ENCODE measurements around the gene RAP2B. TPM values are rescaled to one million over a fixed set of nuclear protein-coding genes. Genes with fewer than 3 reads are reported as not detected.

Gene RAP2B
- total and polyA plus RNA-seq, 2 of the 13 experiments (the other 11 are each of a cell fraction or from before 2014, with no cell fraction given), result 6.4 to 7.1 TPM

- 0 out of 2 replicates have a peak, but pooled peaks have one; percentile 54 for TF ChIP-seq HBP1 (CRISPR knock-in tag; IDR thresholded peaks at IDR 0.05; ENCODE audit: low read depth)
- TF ChIP-seq ZC3H4 (CRISPR knock-in tag; IDR thresholded peaks at IDR 0.05; ENCODE audit: borderline replicate concordance), result no peak
- peak; percentile 46; the same call in 1 of the 2 replicates for TF ChIP-seq SIX4 (CRISPR knock-in tag; IDR thresholded peaks at IDR 0.05)
- peak; percentile 93 for TF ChIP-seq ZNF446 (CRISPR knock-in tag; IDR thresholded peaks at IDR 0.05)
- TF ChIP-seq ZBTB26 (CRISPR knock-in tag; IDR thresholded peaks at IDR 0.05; ENCODE audit: borderline replicate concordance), result no peak
- TF ChIP-seq SKI (IDR thresholded peaks at IDR 0.05; ENCODE audit: partially characterized antibody), result no peak
- peak; percentile 82 for TF ChIP-seq ARNT2 (CRISPR knock-in tag; IDR thresholded peaks at IDR 0.05; ENCODE audit: low read depth)
- no peak for TF ChIP-seq U2AF2 (IDR thresholded peaks at IDR 0.05; ENCODE audit: low read depth, low read length)
- peak; percentile 34; the same call in 1 of the 2 replicates for TF ChIP-seq ZBTB14 (CRISPR knock-in tag; IDR thresholded peaks at IDR 0.05)
- peak; percentile 31 for TF ChIP-seq AGO2 (optimal IDR thresholded peaks at IDR 0.05; ENCODE audit: low read depth, low read length)
- no peak; the same call in 1 of the 2 replicates for TF ChIP-seq KMT2B (CRISPR knock-in tag; IDR thresholded peaks at IDR 0.05)
- no peak for TF ChIP-seq ELK4 (CRISPR knock-in tag; IDR thresholded peaks at IDR 0.05; ENCODE audit: borderline replicate concordance)
- TF ChIP-seq ZNF557 (CRISPR knock-in tag; IDR thresholded peaks at IDR 0.05), result no peak
- TF ChIP-seq SMAD1 (CRISPR knock-in tag; IDR thresholded peaks at IDR 0.05; ENCODE audit: borderline replicate concordance, low read depth), result no peak
- TF ChIP-seq NPAS2 (CRISPR knock-in tag; IDR thresholded peaks at IDR 0.05; ENCODE audit: borderline replicate concordance), result no peak
- TF ChIP-seq ZNF550 (CRISPR knock-in tag; IDR thresholded peaks at IDR 0.05; ENCODE audit: borderline replicate concordance), result no peak; the same call in 1 of the 2 replicates
- peak; percentile 45; the same call in 1 of the 2 replicates for TF ChIP-seq ELF1 (CRISPR knock-in tag; IDR thresholded peaks at IDR 0.05)
- no peak for TF ChIP-seq FOXA1 (IDR thresholded peaks at IDR 0.05)
- TF ChIP-seq FOXA1 (CRISPR knock-in tag; IDR thresholded peaks at IDR 0.05), result no peak
- no peak for TF ChIP-seq PRMT3 (CRISPR knock-in tag; IDR thresholded peaks at IDR 0.05; ENCODE audit: borderline replicate concordance, low read depth)
- peak; percentile 81; the same call in 1 of the 2 replicates for TF ChIP-seq BRCA1 (CRISPR knock-in tag; IDR thresholded peaks at IDR 0.05)
- no peak for TF ChIP-seq PHF21A (CRISPR knock-in tag; IDR thresholded peaks at IDR 0.05)
- TF ChIP-seq ZNF7 (CRISPR knock-in tag; IDR thresholded peaks at IDR 0.05), result no peak
- TF ChIP-seq ZNF549 (CRISPR knock-in tag; IDR thresholded peaks at IDR 0.05), result no peak
- TF ChIP-seq PAF1 (CRISPR knock-in tag; IDR thresholded peaks at IDR 0.05), result no peak
- no peak for TF ChIP-seq ZNF569 (CRISPR knock-in tag; IDR thresholded peaks at IDR 0.05; ENCODE audit: borderline replicate concordance)
- no peak for TF ChIP-seq ZMYM3 (CRISPR knock-in tag; IDR thresholded peaks at IDR 0.05)
Observed at GRCh38 chr3:153161714-153162512, at the start of gene RAP2B (continued).
